Activated T-cell treated with anti-CD3 and anti-CD28 coated beads for 4 hours (primary cell): ENCODE results near the gene PRKRIP1.
A peak's percentile ranks its signal among the peaks of the same experiment; 100 is the strongest.
"Not testable (repeated sequence)": the region's sequence is repeated elsewhere in the genome, so short reads cannot be mapped to it uniquely, and the experiment has no call there.

Experiments used
- DNase-seq: peaks from one replicate; pipeline ENCODE4 v3.0.0-alpha.2; 2020

PRKRIP1 gene

DNA sequence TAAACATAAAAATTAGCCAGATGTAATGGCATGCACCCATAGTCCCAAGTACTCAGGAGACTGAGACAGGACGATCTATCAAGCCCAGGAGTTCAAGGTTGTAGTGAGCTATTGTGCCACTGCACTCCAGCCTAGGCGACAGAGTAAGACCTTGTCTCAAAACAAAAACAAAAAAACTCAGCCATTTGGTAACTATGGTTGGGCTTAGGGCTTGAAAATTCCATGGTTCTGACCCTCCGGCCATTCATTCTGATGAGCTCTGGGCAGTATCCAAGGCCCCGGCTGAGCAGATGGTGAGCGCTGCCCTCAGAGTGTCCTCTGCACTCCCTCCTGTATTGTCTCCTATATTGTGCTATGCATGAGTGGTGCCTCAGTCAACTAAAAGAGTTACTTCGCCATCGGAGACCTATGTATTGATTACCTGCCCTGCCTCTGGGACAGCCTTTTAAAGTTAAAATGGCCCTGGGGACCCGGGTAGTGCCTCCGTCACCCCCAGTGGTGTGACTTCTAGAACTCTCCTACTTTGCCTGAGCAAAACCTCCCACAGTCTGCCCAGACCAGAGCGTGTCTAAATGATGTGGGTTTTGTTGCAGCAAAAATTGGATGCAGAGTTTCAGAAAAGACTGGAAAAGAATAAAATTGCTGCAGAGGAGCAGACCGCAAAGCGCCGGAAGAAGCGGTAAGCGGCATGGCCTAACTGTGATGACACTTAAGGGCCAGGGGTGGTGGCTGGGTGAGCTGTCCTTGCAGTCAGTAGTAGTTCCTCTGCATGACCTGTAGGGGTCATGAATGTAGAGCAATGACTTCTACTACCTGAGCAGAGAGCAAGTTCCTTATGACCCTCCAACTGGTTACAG, 8.1 kb downstream of the PRKRIP1 start:
- DNase-seq = peak; percentile 19

DNA sequence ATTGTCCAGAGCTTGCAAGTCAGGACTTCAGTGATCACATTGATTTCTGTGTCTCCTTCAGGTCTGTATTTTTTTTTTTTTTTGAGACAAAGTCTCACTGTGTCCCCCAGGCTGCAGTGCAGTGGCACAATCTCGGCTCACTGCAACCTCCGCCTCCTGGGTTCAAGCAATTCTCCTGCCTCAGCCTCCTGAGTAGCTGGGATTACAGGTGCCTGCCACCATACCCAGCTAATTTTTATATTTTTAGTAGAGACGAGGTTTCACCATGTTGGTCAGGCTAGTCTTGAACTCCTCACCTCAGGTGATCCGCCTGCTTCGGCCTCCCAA, 8.7 kb downstream of the PRKRIP1 start:
- not testable (repeated sequence) for DNase-seq

DNA sequence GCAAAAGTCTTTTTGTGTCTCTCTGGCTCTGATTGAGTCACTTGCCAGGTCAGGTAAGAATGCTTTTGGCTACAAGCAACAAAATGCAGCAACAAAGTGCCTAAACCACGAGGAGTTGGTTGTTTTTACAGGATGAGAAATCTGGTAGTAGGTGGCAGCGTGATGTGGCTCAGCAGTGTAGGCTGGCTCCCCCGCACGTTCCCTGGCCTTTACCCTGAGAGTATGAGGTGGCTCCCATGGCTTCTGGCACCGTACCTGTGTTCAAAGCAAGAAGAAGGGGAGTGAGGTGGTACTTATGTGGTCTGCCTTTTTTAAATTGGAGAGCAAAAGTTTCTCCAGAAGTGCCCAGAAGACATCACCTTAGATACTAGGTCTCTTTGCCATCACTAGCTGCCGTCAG, 11.7 kb downstream of the PRKRIP1 start:
- DNase-seq = no peak

DNA sequence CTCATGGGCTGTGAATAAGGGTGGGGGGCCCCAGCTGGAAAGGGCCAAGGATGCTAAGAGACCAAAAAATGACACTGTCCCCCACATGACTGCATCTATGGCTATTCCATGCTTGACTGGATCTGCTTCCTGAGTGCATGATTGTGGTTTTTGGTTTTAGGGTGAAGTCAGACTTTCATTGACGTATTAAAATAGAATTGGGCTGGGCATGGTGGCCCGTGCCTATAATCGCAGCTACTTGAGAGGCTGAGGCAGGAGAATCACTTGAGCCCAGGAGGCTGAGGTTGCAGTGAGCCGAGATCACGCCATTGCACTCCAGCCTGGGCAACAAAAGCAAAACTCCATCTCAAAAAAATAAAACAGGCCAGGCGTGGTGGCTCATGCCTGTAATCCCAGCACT, 12.4 kb downstream of the PRKRIP1 start:
- DNase-seq = not testable (repeated sequence)

DNA sequence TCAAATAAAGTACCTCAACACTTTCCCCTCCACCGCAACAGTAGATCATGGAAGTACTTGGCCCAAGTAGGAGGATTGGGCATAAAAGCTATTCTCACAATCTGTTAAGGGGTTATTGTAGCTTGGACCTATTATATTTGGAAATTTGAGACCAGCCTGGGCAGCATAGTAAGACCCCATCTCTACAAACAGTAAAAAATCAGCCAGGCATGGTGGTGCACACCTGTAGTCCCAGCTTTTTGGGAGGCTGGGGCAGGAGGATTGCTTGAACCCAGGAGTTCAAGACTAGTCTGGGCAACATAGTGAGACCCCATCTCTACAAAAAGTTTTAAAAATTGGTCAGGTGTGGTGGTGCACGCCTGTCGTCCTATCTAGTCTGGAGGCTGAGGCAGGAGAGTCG, 13.2 kb downstream of the PRKRIP1 start:
- DNase-seq = no peak

DNA sequence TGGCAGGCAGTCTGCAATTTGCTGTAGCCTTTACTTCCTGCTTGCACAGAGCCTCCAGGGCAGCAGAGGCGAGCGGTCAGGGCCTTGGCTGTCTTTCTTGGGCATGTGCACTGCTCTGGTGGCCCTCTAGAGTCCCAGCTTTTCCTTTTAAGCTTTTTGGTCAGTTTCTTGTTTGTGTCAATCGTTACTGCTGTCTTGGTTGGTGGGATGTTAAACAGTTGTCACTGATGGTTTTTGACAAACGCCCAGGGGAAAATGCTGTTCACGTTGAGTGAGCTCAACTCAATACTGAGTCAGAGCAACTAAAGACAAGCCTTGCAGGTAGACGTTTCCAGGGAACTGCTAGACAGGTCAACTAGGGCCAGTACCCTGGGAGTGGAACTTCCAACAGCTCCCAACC, 14.0 kb downstream of the PRKRIP1 start:
- DNase-seq = no peak

DNA sequence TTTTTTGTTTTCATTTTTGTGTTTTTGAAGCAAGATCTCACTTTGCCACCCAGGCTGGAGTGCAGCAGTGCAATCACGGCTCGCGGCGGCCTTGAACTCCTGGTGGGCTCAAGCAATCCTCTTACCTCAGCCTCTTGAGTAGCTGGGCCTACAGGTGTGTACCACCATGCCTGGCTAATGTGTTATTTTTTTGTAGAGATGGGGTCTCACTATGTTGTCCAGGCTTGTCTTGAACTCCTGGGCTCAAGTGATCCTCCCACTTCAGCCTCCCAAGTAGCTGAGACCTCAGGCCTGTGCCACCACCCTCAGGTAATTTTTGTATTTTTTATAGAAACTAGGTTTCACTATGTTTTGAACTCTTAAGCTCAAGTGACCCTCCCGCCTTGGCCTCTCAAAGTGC, 14.8 kb downstream of the PRKRIP1 start:
- no peak for DNase-seq

DNA sequence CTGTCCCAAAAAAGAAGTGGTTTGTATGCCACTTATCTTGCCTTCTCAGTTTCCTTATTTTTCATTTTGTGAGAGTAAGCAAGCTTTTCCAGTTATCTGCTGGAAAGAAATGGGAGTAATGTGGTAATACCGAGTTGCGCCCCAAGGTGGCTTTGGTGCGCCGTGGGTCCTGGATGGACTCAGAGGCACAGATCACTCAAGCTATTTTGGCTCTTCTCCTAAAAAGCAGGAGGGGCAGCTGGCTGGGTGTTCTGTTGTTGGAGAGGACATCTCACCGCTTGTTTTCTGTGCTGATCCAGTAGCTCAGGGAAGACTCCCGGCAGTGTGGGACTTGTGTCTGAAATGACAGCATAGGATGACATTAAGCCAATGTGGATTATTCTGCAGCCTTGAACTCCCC, 16.4 kb downstream of the PRKRIP1 start:
- DNase-seq = peak; percentile 32

DNA sequence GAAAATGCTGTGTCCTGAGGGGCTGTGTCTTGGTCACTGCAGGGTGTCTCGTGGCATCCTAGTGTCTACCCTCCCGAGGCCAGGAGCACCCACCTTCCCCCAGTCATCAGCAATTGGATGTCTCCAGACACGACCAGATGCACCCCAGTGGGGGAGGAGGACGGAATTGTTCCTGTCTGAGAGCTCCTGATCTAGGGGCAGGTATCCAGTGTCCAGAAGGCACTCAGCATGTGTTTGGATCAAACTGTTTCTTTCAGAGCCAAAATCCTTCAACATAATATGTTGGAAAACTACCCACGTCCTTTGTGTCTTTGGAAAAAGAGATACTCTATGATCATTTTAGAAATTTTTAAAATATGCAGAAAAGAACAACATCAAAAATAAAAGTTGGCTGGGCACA, 16.9 kb downstream of the PRKRIP1 start:
- DNase-seq = no peak

DNA sequence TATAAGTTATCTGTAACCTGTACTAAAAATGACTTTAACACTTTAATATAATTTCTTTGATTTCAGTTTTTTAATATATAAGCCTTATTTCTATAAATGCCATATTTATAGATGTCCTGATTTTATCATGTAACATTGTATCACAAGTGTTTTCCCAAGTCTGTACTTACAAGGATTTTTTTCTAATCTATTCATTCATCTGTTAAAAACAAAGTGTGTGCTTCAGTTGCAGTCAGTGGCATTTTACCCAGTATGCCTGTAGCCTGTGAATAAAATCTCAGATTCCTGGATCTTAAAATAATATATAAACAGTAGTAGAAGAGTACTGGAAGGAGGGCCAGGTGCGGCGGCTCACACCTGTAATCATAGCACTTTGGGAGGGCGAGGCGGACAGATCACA, 17.4 kb downstream of the PRKRIP1 start:
- no peak for DNase-seq

DNA sequence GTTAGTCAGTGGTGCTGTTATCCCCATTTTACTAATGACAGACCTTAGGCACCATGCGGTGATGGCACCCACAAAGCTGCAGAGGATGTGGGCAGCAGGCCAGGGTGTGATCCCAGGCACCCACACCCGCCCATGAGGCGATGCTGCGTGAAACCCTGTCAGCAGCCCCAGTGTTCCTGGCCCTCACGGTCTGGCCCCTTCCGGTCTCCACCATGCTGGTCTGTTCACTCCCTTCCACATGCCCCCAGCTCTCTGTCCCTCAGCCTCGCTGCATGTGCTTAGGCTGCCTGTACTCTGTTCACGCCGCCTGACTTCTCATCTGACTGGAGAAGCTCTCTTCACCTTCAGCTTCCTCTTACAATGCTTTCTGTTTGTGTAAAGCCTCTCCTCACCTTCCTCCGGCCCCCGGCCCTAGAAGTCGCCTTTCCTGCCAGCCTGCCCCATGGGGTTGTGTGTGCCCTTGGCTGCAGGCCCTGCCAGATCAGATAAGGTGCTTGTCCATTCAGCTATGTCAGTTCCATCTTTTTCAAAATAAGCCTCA, 19.6 kb downstream of the PRKRIP1 start:
- DNase-seq = peak; percentile 16

DNA sequence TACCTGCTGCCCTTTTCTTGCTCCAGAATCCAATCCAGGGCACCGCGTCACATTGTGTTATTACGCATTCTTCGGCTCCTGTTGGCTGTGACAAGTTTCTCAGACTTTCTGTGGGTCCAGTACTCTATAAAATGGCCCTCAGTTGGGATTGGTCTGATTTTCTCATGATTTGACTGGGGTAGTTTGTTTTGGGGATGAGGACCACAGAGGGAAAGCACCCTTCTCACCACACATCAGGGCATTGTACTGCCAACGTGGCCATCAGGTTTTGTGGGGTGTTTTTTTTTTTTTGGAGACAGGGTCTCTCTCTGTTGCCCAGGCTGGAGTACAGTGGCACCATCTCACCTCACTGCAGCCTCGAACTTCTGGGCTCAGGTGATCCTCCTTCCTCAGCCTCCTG, 20.2 kb downstream of the PRKRIP1 start:
- no peak for DNase-seq

DNA sequence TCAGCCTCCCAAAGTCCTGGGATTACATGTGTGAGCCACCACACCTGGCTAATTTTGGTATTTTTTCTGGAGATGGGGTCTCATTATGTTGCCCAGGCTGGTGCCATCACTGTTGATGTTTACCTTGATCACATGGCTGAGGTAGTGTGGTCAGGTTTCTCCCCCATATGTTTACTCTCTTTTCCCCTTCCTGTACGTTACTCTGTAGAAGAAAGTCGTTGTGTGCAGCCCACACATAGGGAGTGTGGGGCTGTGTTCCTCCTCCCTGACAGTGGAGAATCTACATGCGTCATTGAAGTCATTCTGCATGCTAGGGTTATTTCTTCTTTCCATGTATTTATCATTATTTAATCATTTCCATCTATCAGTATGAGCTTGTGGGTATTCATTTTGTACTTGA, 20.9 kb downstream of the PRKRIP1 start:
- DNase-seq = no peak

DNA sequence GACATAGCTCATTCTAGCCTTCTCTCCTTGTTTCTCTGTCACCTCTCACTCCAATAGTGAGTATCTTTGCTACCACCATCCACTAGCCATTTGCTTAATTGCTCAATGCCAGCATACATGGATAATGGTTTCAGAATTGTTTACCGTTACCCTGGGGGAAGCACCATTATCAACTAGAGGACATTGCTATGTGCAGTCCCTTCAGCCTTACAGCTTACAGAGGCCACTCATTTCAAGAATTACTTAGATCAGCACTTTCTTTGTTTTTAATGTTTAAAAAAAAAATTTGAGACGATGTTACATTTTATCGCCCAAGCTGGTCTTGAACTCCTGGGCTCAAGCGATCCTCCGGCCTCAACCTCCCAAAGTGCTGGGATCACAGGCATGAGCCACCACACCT, 22.4 kb downstream of the PRKRIP1 start:
- no peak for DNase-seq

DNA sequence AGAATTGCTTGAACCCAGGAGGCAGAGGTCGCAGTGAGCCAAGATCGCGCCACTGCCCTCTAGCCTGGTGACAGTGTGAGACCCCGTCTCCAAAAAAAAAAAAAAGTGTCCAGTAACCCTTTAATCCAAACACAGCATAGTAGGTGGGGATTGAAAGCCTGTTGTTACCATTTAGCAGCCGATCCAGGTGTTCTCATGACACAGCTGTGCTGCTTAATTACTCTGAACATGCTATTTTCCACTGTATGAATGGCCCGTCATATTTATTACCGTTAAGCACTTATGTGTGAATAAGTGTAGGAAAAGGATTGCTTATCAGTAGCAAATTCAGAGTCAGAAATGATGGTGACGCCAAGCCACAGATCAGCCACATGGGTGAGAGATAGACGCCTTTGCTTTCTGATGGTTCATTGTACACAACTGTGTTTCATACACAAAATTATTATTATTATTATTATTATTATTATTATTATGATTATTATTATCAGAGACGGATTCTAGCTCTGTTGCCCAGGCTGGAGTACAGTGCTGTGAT, 25.6 kb downstream of the PRKRIP1 start:
- DNase-seq = no peak

DNA sequence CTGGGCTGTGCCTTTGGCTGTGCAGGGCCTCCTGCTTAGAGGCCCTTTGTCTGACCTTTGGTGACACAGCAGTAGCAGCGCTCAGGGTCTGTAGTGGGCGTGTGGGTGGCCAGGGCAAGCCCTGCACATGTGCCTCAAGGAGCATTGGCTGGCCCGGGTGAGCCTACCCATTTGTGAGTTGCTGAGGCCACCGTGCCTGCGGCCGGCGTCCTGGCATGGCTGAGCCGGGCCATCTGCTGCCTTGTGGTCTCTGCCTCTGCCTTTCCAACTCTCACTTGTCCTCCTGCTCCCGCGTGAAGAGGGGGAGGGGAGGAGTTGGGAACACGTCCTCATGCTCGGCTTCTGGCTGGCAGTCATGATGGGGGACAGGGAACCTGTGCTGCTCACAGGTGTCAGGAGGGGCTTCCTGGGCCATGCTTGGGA, 28.0 kb downstream of the PRKRIP1 start:
- no peak for DNase-seq

DNA sequence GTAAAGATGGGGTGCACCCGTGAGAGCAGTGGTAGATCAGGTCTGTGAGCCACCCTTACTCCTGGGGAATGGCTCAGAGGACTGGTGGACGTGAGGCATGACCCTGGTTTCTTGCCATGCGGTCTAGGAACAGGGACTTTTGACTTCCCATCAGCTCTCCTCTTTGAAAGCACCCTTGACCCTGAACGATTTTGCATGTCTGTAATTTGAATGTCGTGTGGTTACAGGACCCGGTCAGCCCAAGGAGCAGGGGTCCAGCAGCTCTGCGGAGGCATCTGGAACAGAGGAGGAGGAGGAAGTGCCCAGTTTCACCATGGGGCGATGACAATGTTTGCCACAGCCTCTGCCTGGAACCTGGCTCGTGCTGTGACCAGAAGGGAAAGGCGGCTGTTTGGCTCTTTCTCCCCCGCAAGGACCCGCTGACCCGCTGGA, 28.6 kb downstream of the PRKRIP1 start:
- DNase-seq = no peak

DNA sequence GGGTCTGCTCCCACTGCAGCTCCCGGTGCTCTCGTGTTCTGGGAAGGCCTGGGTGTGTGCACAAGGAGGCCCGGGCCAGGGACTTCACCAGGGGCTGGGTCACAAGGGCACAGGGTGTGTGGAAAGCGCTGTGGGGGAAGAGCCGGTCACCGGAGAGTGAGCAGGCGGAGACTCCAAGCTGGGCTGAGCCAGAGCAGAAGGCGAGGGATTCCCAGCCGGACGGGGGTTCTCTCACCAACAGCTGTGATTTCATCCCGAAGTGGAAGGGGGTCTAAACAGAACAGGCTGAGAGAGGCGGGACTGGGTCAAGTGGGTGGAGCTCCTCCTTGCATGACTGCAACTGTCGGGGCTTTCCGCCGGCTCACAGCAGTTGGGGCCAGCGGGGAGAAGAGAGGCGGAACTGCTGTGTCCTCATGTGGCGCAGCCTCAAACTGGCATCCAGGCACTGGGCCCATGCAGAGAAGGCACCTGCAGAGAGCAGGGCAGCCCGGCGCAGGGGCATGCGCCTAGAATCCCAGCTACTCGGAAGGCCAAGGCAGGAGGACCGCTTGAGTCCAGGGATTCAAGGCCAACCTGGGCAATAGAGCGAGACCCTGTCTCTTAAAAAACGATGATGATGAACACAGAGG, 29.6 kb downstream of the PRKRIP1 start:
- DNase-seq = peak; percentile 70

DNA sequence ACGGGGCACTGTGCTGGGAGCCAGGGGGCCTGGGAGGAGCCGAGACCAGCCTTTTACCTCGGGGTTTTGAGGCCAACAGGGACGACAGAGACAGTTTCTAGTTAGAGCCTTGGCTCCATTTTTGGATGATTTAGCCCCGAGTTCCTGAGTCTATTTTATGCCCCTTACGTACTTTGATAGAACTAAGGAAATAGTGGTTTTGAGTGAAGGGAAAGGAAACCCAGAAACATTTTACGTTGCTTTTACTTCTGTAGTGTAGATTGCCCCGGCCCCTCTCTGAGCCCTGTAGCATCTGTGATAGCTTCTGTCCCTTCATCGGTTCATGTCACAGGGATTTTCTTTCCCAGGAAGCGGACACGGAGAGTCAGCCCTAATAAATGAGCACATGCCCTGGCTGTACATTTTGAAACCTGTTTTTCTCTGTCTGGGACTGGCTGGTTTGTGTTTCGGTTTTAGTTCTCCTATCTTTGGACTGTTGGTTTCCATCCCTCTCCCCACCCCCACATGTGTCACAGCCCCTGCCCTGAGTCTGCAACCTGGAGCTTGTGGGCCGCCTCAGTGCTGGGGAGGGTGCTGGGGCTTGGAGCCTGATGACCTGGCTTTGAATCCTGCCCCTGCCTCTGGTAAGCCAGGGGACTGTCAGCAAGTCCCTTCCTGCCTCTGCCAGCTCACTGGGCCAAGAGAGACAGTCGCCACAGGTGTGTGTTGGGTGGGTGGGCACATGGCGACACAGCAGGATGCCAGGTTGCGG, 30.3 kb downstream of the PRKRIP1 start:
- DNase-seq = peak; percentile 68

DNA sequence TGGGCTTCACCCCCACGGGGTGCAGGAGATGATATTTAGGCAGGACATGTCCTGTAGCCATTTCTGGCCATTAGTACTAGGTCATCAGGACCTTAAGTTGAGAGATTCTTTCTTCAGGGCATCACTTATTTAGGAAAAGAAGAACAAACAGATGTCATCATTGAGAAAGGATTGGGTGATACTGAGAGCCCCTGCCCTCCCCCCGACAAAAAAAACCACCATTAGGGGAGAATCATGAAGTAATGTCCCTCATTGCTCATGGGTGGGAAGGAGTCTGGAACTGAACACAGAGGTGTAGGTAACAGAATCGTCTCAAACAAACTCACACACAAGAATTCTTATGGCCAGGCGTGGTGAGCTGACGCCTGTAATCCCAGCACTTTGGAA, 30.8 kb downstream of the PRKRIP1 start:
- DNase-seq = no peak

DNA sequence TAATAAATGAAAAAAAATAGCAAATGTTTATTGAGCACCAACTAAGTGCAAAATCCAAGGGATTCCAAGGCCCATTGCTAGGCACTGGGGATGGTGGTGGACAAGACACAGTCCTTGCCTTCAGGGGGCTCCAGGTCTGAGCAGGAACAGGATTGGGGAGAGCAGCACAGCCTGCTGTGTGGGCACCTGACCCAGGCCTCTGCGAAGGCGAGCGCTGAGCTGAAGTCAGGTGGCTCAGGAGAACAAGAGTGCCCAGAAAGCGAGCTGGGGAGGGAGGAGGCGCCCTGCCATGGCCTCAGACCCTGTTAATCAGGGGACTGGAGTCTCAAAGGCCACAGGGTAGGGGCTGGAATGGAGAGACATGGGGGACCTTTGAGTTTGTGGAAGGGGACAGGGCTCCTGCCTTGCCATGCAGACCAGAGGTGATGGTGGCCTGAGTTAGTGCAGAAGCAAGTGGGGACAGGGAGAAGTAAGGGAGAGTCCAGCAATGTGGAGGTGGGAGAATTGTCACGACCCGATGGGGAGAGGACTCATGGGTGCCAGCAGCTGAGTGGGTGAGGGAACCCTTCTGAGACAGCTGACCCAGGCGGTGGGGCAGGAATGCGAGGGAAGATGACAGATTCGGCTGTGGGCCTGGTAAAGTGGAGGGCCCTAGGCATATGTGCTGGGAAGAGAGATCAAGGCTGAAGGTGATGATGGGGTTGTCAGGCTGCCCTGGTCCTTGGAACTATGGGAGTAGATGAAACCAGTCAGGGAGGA, 33.2 kb downstream of the PRKRIP1 start:
- DNase-seq = no peak

DNA sequence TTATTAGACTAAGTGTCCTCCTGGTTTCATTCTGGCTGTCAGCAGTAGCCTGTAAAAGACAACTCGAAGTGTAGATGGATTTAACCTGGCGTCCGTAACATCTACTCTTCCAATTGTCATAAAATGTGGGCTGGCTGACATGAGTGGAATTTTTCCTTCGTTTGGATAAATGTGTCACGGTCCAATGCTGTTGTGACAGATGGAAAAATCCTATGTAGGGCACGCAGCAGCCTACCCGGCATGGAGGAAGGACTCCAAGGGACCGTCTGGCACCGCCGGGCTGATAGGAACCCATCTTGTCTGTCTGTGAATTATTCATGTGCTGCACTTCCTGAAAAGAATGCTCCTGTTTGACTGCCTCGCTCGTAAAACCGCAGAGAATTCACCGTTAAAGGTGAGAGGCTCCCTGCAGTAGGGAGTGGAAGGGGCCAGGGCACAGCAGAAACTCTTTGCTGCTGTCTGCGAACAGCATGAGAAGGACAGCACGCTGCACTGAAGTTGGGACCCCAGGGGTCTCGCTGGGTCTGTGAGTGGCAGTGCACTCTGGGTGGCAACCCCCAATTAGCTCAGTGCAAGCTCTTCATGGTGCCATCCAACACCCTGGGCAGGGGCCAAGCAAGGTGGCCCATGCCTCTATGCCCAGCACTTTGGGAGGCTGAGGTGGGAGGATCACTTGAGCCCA, 35.6 kb downstream of the PRKRIP1 start:
- DNase-seq = peak; percentile 35
